ENCODE results near the gene GLUD2. TPM values are rescaled to one million over a fixed set of nuclear protein-coding genes. Genes with fewer than 3 reads are reported as not detected.

The GLUD2 gene
- total RNA-seq, 1 experiment from 2014 or later = 1.0 TPM

DNA sequence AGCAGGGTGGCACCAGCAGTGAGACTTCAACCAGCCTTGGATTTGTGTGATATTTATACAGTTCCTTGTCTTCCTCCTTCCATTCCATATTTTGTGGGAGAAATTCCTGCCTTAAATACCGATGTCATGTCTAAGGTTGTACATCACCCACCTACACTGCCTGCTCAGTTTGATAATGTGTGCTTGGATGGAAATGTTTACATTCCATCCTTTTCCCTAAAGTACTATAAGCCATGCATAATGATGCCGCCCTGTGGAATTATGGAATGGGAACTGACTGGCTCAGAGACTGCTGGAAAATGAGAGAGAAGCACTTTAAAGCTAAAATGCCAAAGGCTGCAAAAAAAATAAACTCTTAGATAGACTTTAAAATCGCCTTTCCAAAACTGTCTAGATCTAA lies 11.3 kb upstream of the GLUD2 start:
- TF ChIP-seq, protein P1, sequence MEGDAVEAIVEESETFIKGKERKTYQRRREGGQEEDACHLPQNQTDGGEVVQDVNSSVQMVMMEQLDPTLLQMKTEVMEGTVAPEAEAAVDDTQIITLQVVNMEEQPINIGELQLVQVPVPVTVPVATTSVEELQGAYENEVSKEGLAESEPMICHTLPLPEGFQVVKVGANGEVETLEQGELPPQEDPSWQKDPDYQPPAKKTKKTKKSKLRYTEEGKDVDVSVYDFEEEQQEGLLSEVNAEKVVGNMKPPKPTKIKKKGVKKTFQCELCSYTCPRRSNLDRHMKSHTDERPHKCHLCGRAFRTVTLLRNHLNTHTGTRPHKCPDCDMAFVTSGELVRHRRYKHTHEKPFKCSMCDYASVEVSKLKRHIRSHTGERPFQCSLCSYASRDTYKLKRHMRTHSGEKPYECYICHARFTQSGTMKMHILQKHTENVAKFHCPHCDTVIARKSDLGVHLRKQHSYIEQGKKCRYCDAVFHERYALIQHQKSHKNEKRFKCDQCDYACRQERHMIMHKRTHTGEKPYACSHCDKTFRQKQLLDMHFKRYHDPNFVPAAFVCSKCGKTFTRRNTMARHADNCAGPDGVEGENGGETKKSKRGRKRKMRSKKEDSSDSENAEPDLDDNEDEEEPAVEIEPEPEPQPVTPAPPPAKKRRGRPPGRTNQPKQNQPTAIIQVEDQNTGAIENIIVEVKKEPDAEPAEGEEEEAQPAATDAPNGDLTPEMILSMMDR (conservative IDR thresholded peaks at IDR 0.05) = no peak
- H3K4ac ChIP-seq (ENCODE audit: low read depth, low read length) = no peak overlapping the region
- Mint-ChIP-seq H3K9me3 (peaks cover 64 to 70% of the 10 kb centered on the region in 2 experiments), H3K4me1 (no peaks in the 10 kb centered on the region), H3K4me3 (no peak overlapping the region), H3K27me3 (ENCODE audit: low read depth) (peaks cover 23% of the 10 kb centered on the region), H3K36me3 (ENCODE audit: insufficient read depth in 1 of 3, low read depth in 3 of 3) (no peaks in the 10 kb centered on the region), H3K27ac (no peak overlapping the region)
- no peak overlapping the region for H4K8ac ChIP-seq (replicated peaks; ENCODE audit: insufficient read length, low read depth, low read length)
- no peak overlapping the region for H3K9ac ChIP-seq (ENCODE audit: extremely low read depth, insufficient read length, low read length)
- no peak overlapping the region for H2BK5ac ChIP-seq (ENCODE audit: insufficient read length, low read length)
- H2BK12ac ChIP-seq (ENCODE audit: insufficient read length, low read depth, low read length) = no peak overlapping the region
- no peak overlapping the region for H2BK20ac ChIP-seq (ENCODE audit: low read depth, low read length, poor library complexity, severe bottlenecking)
- peaks cover 36% of the 10 kb centered on the region for H3K9me3 ChIP-seq (ENCODE audit: control insufficient read depth, low read depth, low read length)
- no peaks in the 10 kb centered on the region for H3K79me1 ChIP-seq (ENCODE audit: insufficient read depth, low read depth, low read length, poor library complexity, severe bottlenecking)
- H3K4me2 ChIP-seq (ENCODE audit: insufficient read depth, insufficient read length, low read length) = no peak overlapping the region
- WGBS (ENCODE audit: extremely low coverage, insufficient read length, low lambda C conversion rate) = no CpG with 5 or more reads among the region's 3 CpGs
- no peak for DNase-seq
- no peak overlapping the region for H2AFZ ChIP-seq (ENCODE audit: low read length)
- H3K4me1 ChIP-seq (ENCODE audit: insufficient read depth, low read length) = no peaks in the 10 kb centered on the region
- H4K20me1 ChIP-seq (ENCODE audit: control insufficient read depth, insufficient read depth, insufficient read length) = no peaks in the 10 kb centered on the region
- H2AK5ac ChIP-seq (ENCODE audit: insufficient read length, low read length) = no peak overlapping the region
- no peaks in the 10 kb centered on the region for H3K79me2 ChIP-seq (ENCODE audit: insufficient read depth, low read length)
- H3K14ac ChIP-seq (ENCODE audit: insufficient read depth, low read length) = no peak overlapping the region
- H3K27me3 ChIP-seq (ENCODE audit: insufficient read depth, low read length) = no peaks in the 10 kb centered on the region
- no peak overlapping the region for H3K27ac ChIP-seq (ENCODE audit: insufficient read length, low read depth, low read length)
- no peaks in the 10 kb centered on the region for H3K23me2 ChIP-seq (ENCODE audit: insufficient read length, low read depth, low read length, poor library complexity, severe bottlenecking)
- H2BK120ac ChIP-seq (ENCODE audit: low read depth, low read length, poor library complexity, severe bottlenecking) = no peak overlapping the region
- no peak overlapping the region for H3K18ac ChIP-seq (ENCODE audit: insufficient read length, low read depth, low read length)
- H3K56ac ChIP-seq (ENCODE audit: insufficient read length, low read depth, low read length) = no peak overlapping the region
- no peak overlapping the region for H3T11ph ChIP-seq (ENCODE audit: low read length)
- H4K91ac ChIP-seq (ENCODE audit: insufficient read length, low read depth, low read length) = no peak overlapping the region
- no peak overlapping the region for H4K5ac ChIP-seq (ENCODE audit: insufficient read length, low read depth, low read length)
- no peak overlapping the region for H2BK15ac ChIP-seq (ENCODE audit: low read depth, low read length)
- H3K23ac ChIP-seq (ENCODE audit: insufficient read length, low read depth, low read length) = no peak overlapping the region

Measured in H9 (cell line).